CD4-positive, alpha-beta T cell treated with Interleukin-17A for 4 hours (primary cell): Measurements from ENCODE around the gene SNAPIN.
"Not testable (repeated sequence)": the region's sequence is repeated elsewhere in the genome, so short reads cannot be mapped to it uniquely, and the experiment has no call there.

Experiments
- DNase-seq: peaks from one replicate; pipeline ENCODE4 v3.0.0-alpha.2; 2020; ENCODE audit warnings: mixed read lengths

SNAPIN gene

GRCh38 chr1:153649137-153649862, 9.2 kb upstream of the SNAPIN start:
- peak; percentile 55 for DNase-seq

DNA sequence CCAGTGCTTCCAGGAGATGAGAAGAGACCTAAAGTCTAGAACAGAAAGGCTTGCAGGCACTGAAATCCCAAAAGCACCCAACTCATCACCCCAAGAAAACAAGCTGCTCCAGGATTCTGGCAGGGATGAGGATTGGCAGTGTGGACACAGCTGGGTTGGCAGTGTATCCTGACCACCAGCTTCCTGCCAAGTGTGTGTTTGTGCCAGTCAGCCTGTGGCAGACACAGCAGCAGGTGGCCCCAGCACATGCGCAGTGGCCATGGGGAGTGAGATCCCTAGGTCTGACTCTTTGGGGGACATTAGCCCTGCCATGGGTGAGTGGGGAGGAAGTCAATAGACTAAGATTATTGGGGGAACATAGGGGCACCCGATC, 8.7 kb upstream of the SNAPIN start:
- peak; percentile 34 for DNase-seq

DNA sequence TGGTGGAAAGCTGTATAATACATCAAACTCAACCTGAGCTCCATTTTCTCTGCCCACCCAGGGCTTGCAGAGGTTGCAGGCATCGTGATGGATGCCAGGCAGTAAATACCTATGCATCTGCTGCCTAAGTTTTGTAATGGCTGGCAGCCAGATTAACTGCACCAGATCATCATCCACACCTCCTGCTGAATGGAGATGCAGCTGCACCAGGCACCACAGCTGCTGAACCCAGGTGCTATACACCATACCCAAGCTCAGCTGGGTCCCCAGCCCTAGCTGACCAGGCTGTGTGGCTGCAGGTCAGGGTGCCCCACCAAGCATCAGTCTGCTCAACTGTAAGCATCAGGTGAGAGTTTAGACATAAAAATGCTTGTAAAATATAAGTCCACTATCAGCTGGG, 6.7 kb upstream of the SNAPIN start:
- DNase-seq: no peak

DNA sequence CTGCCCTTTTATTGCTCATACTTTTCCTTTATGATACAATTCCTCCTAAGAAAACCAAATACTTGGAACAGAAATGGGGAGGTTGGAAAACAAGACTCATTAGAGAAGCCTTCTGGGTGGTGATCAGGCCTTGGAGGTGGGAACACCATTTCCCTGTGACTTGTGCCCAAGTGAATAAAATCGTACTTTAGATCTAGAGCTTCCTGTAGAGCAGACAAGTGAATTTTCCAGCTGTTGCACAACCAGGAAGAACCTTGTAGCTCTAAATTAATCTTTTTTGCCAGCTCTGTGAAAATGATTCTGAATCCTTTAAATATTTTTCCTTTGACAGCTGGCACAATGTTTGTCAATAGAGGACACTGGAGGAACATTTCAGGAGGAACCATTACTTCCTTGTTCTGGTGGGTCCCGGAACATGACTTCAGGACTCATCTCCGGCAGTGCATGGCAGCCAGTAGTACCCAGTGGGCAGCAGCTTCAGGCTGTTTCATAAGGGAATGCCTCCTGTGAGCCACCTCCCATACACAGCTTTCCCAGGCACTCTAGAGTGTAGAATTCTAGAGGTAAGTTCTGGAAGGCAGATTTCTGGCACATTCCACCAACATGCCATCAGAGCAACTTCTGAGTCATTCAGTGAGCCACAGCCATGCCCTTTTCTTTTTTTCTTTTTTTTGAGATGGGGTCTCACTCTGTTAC, 5.5 kb upstream of the SNAPIN start:
- DNase-seq: no peak

- no peak for DNase-seq
Measured at GRCh38 chr1:153655333-153655732, 3.2 kb upstream of the SNAPIN start.

GRCh38 chr1:153659175-153659534, 652 bp downstream of the SNAPIN start:
- no peak for DNase-seq

- no peak for DNase-seq
Measured at GRCh38 chr1:153659656-153660055, 1.2 kb downstream of the SNAPIN start.

DNA sequence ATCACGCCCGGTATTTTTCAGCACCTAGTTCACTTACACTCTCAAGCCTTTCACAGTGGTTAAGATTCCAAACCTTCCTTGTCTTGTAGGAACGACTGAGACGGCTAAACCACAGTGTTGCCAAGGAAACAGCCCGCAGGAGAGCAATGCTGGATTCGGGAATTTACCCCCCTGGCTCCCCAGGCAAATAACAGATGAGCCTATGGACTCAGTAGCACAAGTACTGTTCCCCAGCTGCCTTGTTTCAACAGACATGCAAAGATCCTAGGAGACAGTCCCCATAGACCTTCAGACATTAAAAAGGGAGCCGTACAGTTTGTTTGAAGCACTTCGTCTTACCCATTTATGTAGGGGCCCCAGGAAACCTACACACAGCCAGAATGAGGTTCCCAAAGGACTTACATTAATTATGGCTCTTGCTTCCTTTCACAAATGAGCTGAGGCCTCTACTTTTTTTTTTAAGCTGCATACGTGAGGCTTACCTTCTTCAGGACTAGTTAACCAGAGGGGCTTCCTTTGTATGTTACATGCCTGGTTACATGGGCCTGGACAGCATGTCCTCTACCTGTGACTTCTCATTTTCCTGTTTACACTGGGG, 2.7 kb downstream of the SNAPIN start:
- no peak for DNase-seq

DNA sequence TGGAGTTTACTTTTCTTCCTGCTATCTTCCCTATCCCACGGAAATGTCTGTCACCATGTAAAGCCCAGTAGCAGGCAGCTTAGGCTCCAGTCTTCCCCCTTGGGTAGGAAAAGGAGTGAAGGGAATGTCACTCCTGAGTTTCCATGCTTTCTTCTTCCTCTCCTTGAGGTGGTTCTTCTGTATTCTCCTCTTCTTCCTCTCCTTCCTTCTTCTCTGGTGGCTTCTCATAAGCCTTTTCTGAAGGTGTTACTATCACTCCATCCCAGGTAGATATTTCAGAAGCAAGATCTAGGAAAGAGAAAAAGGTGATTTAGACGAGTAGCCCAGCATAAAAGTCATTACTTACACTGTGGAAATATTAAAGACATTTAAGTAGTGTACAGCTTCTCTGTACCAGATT, 3.8 kb downstream of the SNAPIN start:
- DNase-seq: no peak

DNA sequence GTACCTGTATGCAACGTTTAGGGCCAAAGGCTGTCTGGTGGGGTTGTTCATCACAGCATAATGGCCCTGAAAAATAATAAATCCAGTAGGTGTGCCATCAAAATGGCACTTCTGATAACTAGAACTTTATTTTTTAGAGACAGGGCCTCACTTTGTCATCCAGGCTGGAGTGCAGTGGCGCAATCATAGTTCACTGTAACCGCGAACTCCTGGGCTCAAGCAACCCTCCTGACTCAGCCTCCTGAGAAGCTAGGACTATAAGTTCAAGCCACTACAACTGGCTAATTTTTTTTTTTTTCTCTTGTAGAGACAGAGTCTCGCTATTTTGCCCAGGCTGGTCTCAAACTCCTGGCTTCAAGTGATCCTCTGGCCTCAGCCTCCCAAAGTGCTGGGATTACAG, 4.7 kb downstream of the SNAPIN start:
- DNase-seq: no peak

GRCh38 chr1:153667439-153667838, 8.9 kb downstream of the SNAPIN start:
- DNase-seq: no peak

DNA sequence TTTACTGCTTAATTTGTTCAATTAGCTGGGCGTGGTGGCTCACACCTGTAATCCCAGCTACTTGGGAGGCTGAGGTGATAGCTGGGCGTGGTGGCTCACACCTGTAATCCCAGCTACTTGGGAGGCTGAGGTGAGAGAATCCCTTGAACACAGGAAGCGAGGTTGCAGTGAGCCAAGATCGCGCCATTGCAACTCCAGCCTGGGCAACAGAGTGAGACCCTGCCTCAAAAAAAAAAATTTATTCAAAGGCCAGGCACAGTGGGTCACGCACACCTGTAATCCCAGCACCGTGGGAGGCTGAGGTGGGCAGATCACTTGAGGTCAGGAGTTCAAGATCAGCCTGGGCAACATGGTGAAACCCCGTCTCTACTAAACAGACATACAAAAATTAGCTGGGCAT, 10.2 kb downstream of the SNAPIN start:
- DNase-seq: not testable (repeated sequence)

- no peak for DNase-seq
Measured at GRCh38 chr1:153669606-153670005, 11.1 kb downstream of the SNAPIN start.

DNA sequence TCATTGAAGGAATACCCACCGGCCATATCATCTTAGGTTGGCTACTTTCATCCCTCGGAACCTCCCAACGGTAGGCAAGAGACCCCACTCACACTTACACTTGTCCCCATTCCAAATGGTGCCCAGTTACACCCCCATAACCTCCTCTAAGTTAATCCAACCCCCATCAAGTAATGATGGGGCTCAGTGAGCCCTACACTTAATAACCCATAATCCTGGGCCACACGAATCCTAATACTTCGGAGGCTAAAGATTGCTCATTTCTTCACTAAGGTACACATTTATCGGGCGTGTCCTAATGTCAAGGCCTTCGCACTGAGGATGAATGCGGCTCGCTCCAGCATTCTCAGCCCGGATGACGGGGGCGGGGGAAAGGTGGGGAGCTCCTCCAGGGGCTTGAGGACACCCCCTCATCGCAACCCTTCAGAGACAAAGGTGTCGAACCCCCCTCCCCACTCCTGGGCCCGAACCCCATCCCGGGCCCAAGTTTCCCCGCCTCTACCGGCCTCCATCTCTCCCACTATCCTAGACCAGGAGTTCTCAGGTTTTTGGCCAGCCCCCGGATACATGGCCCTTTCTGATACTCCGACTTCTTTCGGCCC, 11.9 kb downstream of the SNAPIN start:
- peak; percentile 27 for DNase-seq

- DNase-seq: peak; percentile 96
Measured at GRCh38 chr1:153670859-153671627, 12.5 kb downstream of the SNAPIN start, which contains the start of gene ILF2. Gene ILF2 (minus strand): TSS chr1:153670993. CDS start chr1:153670922, 71 bp downstream.

DNA sequence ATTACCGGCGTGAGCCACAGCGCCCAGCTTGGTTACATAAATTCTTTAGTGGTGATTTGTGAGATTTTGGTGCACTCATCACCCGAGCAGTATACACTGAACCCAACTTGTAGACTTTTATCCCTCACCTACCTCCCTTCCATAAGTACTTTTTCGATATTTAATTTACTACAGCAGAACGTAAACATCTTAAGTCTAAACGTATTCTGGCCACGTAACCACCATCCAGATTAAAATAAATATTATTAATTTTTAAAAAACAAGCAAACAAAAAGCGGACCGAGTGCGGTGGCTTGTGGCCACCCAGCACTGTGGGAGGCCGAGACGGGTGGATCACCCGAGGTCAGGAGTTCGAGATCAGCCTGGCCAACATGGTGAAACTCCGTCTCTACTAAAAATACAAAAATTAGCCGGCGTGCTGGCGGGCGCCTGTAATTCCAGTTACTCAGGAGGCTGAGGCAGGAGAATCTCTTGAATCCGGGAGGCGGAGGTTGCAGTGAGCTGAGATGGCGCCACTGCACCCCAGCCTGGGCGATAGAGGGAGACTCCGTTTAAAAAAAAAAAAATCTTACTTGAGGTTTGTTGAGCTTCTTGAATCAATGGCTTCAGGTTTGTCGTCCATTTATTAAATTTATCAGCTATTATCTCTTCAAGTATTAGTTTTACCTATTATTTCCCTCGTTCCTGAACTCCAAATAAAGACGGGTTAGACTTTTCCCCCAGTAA, 13.3 kb downstream of the SNAPIN start:
- peak; percentile 46 for DNase-seq

DNA sequence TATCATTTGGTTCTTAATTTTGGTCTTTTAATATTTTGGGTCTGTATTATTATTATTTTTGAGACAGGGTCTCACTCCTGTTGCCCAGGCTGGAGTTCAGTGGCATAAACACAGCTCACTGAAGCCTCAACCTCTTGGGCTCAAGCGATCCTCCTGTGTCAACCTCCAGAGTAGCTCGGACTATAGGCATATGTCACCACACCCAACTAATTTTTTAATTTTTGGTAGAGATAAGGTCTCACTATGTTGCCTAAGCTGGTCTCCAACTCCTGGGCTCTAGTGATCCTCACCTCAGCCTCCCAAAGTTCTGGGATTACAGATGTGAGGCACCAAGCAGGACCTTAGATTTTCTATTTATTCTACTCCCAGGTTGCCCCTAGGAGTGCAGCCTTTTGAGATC, 15.0 kb downstream of the SNAPIN start:
- DNase-seq: no peak

DNA sequence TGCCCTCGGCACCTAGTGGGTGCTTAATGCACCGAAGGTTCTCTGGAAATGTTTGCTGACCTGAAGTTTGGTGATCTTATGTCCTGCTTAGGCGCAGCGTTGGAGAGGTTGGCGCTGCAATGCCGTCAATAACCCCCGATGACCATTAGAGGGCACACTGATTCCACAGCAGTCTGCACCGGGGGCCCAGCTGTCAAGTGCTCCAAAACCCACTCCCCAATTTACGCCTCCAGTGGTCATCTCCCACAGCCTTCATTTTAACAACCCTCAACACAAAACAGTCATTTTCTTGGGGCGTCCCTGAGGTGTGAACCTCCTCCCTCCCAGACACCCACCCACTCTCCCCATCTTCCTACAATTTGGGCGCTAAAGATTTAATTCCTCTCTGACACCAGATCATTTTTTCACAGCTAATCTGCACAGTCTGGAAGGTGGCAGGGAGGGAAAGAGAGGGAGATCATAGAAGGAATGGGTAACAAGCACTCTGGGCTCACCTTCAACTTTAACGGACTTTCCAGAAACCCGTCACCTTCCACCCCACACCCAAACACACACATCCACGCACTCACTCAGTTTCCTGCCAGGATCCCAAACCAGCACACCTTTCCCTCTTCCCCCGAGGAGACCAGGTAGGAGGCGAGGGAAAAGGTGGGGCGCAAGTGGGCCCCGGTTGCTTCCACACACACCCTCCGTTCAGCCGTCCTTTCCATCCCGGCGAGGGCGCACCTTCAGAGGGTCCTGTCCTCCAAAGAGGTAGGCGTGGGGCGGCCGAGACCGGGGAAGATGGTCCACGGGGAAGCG, 19.4 kb downstream of the SNAPIN start:
- DNase-seq: peak; percentile 65

GRCh38 chr1:153678519-153679336, 20.2 kb downstream of the SNAPIN start, which contains the start of gene NPR1:
Gene NPR1 (plus strand): TSS chr1:153678688. CDS start chr1:153679109, 421 bp downstream.
- peak; percentile 51 for DNase-seq
